Fibroblast of peridontal ligament (primary cell): ENCODE data around the gene APPBP2.

Experiments
- DNase-seq: peaks from one replicate; pipeline ENCODE4 v3.0.0-alpha.2; 2010; ENCODE audit errors: extremely low read depth

Gene APPBP2

DNA sequence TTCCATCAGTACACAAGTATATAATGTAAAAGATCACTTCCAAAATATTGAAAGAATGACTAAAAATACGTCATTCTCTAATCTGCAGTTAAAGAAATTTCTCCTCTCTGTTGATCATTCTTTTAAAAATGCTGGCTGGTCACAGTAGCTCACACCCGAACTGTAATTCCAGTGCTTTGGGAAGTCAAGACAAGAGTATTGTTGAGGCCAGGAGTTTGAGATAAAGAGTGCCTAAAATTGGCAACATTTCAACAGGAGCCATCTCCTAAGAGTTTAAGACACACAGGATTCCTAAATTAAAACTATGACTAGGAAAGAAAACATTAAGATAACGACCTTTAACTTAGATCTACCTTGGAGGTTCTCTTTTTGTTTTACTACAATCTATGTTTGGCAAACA, 129.6 kb downstream of the APPBP2 start:
- DNase-seq, result no peak

DNA sequence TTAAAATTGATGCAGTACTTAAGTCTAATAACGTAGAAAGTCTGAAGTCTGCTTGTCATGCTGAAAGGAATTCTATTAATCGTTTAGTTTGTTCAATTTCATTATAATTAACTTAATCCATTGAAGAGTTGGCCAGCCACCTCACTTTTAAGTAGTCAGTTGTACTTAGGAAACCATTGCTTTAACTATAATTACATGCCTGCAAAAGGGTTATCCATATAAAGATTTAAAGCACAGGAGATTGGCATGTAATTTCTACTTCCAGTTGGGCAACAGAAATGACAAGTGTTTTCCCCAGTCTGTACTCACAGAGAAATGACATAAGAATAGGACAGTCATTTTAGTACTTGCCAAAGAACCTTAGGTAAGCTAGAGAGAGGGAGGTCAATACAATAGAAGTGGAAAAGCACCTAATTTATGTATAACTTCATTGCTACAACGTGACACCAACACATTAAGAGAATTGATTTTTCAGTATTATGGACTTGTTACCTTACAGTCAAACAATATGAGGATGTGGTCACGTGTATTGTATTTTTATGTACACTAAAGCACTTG, 130.5 kb downstream of the APPBP2 start:
- DNase-seq, result no peak

DNA sequence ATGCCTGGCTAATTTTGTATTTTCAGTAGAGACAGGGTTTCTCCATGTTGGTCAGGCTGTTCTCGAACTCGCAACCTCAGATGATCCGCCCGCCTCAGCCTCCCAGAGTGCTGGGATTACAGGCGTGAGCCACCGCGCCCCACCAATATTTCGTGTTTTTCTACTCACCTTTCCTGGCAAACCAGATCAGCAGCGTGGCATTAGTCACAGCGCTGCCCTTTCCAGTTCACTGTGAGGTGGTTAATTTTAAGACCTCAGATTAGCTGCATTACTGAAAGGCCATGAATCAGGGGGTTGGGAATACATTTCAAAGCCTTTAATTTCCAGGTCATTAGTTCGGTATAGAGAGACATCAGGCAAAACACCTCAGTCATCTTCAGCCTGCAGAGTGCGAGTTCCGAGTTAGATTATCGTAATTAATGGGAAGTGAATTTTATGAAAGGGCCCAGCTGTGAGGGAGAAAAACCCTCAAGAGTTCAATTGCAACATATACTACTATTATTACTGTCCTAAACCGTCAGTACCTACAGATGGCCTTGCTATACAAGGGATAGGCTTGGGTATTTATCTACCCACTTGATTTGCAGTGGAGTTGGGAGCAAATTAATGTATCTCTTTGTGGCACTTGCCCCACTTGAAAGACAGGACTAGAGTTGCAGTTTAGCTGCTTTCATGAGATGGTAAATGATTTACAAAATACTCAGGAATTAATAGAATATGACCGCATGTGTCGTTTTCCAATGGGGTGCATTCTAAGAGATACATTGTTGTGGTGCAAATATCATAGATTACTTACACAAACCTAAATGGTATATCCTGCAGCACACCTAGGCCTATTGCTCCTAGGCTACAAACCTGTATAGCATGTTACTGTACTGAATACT, 132.0 kb downstream of the APPBP2 start:
- no peak for DNase-seq
